Sigmoid colon (tissue), 4 donors: ENCODE measurements around the gene SF3B2.

Source experiments
- CTCF ChIP-seq, 4 experiments: fragments of 450-650 bp in 3 of 4; fragments of 200-600 bp in 1 of 4; IDR thresholded peaks; one replicate each; pipeline ENCODE4 v1.5.1; 2016 to 2019; ENCODE audit warnings: antibody characterized with exemption in 4 of 4, mild to moderate bottlenecking in 3 of 4, moderate library complexity in 2 of 4
- EP300 ChIP-seq, 4 donors: sonication (generic); formaldehyde crosslinking; IDR thresholded peaks; one replicate each; pipeline ENCODE4 v1.6.1; 2017; ENCODE audit warnings: antibody characterized with exemption in 4 of 4
- POLR2A ChIP-seq, 2 donors: fragments of 450-650 bp; IDR thresholded peaks; one replicate each; pipeline ENCODE4 v1.6.1; 2016; ENCODE audit warnings: antibody characterized with exemption in 2 of 2, mild to moderate bottlenecking in 2 of 2, moderate library complexity in 2 of 2
- POLR2AphosphoS5 ChIP-seq, 4 donors: sonication (generic); formaldehyde crosslinking; IDR thresholded peaks; one replicate each; pipeline ENCODE4 v1.6.1; 2017; ENCODE audit warnings: antibody characterized with exemption in 4 of 4

- TF ChIP-seq CTCF (IDR thresholded peaks at IDR 0.05) (no peak), POLR2A (IDR thresholded peaks at IDR 0.05) (no peak), EP300 (IDR thresholded peaks at IDR 0.05) (no peak), POLR2AphosphoS5 (IDR thresholded peaks at IDR 0.05) (no peak)
Observed at GRCh38 chr11:66061268-66061667, 9.1 kb downstream of the SF3B2 start.
